Measurements from ENCODE around the gene AGFG2. TPM values are rescaled to one million over a fixed set of nuclear protein-coding genes. Genes with fewer than 3 reads are reported as not detected.

AGFG2 gene
- total and polyA plus RNA-seq, 10 of the 15 experiments (the other 5 are each of a cell fraction or from before 2014, with no cell fraction given), result 0.90 to 71.5 (median 25.4) TPM

DNA sequence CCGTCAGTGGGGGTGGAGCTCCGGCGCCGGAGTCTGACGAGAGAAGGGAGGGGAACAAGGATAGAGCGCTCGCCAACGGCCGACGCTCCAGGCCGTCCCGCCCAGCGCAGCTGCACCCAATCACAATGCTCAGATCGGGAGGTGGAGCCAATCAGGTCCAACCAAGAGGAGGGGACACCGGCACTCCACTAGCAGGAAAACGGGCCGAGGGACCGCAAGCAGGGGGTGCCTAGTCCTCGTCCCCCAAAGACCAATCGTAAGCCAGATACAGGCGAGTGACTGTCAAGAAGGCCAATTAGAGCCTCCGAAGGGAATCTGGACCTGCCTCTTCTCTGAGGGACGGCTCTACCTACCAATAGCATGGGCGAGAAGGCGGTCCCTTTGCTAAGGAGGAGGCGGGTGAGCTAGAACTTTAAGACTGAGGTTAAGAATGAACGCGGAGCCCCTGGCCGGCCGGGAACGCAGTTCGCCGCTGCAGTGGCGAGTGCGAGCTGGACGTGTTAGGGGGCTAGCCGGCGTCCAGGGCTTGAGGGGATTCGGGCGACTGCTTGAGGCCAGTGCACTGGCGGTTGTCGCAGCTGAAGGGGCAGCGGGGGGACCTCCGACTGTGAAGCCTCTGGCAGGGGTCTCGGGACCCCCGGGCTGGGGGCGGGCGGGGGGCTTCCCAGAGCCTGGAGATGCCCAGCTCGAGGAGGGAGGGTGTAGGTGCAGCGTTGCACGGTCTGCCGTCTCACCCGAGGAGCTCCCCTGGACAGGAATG is 47.4 kb downstream of the AGFG2 start, which contains the start of gene FBXO24:
Gene FBXO24 (plus strand): TSS at position 63 of the 760 bp plus-strand sequence. CDS start 298 bp downstream, at position 361.
- no TSS peak for BruUV-seq (replicated peaks)
- in situ Hi-C loops (cut with MboI), result no loop called here
- 1% methylated on average over 52 of the region's 53 CpGs for WGBS (ENCODE audit: insufficient coverage, insufficient replicate concordance, low lambda C conversion rate, missing lambda C conversion rate)
- no peak for TF ChIP-seq SRF (IDR thresholded peaks at IDR 0.05; ENCODE audit: low read depth in 2 of 2, low read length in 2 of 2)
- TF ChIP-seq SREBF2 (IDR thresholded peaks at IDR 0.05; ENCODE audit: low read length), result no peak
- TF ChIP-seq RB1 (IDR thresholded peaks at IDR 0.05; ENCODE audit: borderline replicate concordance), result no peak
- TF ChIP-seq LARP7 (IDR thresholded peaks at IDR 0.05), result no peak
- no peak; the same call in 1 of the 2 replicates for TF ChIP-seq GATAD2B (conservative IDR thresholded peaks at IDR 0.05; ENCODE audit: low read depth)
- TF ChIP-seq ATF7 (IDR thresholded peaks at IDR 0.05; ENCODE audit: low read depth), result peak; percentile 91
- no peak for TF ChIP-seq WRNIP1 (IDR thresholded peaks at IDR 0.05; ENCODE audit: borderline replicate concordance, low read depth, low read length)
- TF ChIP-seq NRF1 (conservative IDR thresholded peaks at IDR 0.05; ENCODE audit: low read depth, low read length), result no peak; the same call in 1 of the 2 replicates
- TF ChIP-seq TCF3 (IDR thresholded peaks at IDR 0.05; ENCODE audit: borderline replicate concordance, insufficient read depth, low read depth, low read length), result no peak
- TF ChIP-seq ZSCAN29 (IDR thresholded peaks at IDR 0.05), result no peak
- TF ChIP-seq BHLHE40 (IDR thresholded peaks at IDR 0.05; ENCODE audit: borderline replicate concordance in 1 of 2, low read depth in 2 of 2, low read length in 1 of 2), result peak; percentile 79 to 90
- TF ChIP-seq HDAC6 (IDR thresholded peaks at IDR 0.05; ENCODE audit: unreplicated experiment), result no peak
- TF ChIP-seq CBX5 (IDR thresholded peaks at IDR 0.05; ENCODE audit: low read depth), result no peak
- TF ChIP-seq RUNX3 (IDR thresholded peaks at IDR 0.05; ENCODE audit: low read length), result peak; percentile 82
- TF ChIP-seq IKZF2 (IDR thresholded peaks at IDR 0.05), result peak in 1 of 2 experiments; percentile 70; a peak in 1 of 4 replicates
- no peak for TF ChIP-seq ZNF274 (IDR thresholded peaks at IDR 0.05; ENCODE audit: insufficient read depth, insufficient read length)
- peak; percentile 1; the same call in 1 of the 2 replicates for TF ChIP-seq SMAD5 (IDR thresholded peaks at IDR 0.05; ENCODE audit: low read depth)
- TF ChIP-seq, protein P1, sequence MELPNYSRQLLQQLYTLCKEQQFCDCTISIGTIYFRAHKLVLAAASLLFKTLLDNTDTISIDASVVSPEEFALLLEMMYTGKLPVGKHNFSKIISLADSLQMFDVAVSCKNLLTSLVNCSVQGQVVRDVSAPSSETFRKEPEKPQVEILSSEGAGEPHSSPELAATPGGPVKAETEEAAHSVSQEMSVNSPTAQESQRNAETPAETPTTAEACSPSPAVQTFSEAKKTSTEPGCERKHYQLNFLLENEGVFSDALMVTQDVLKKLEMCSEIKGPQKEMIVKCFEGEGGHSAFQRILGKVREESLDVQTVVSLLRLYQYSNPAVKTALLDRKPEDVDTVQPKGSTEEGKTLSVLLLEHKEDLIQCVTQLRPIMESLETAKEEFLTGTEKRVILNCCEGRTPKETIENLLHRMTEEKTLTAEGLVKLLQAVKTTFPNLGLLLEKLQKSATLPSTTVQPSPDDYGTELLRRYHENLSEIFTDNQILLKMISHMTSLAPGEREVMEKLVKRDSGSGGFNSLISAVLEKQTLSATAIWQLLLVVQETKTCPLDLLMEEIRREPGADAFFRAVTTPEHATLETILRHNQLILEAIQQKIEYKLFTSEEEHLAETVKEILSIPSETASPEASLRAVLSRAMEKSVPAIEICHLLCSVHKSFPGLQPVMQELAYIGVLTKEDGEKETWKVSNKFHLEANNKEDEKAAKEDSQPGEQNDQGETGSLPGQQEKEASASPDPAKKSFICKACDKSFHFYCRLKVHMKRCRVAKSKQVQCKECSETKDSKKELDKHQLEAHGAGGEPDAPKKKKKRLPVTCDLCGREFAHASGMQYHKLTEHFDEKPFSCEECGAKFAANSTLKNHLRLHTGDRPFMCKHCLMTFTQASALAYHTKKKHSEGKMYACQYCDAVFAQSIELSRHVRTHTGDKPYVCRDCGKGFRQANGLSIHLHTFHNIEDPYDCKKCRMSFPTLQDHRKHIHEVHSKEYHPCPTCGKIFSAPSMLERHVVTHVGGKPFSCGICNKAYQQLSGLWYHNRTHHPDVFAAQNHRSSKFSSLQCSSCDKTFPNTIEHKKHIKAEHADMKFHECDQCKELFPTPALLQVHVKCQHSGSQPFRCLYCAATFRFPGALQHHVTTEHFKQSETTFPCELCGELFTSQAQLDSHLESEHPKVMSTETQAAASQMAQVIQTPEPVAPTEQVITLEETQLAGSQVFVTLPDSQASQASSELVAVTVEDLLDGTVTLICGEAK (IDR thresholded peaks at IDR 0.05; ENCODE audit: borderline replicate concordance), result peak; percentile 80; the same call in 1 of the 2 replicates
- TF ChIP-seq TAF1 (IDR thresholded peaks at IDR 0.05; ENCODE audit: borderline replicate concordance, low read depth, low read length), result no peak
- peak; percentile 12; the same call in 1 of the 2 replicates for TF ChIP-seq PAX5 (IDR thresholded peaks at IDR 0.05; ENCODE audit: borderline replicate concordance, low read depth, low read length)

More for the DNA sequence above, 47.4 kb downstream of the AGFG2 start, which contains the start of gene FBXO24:
- intact Hi-C loops (cut with micrococcal nuclease; ENCODE audit: unreplicated experiment), result loop anchor here (1.0 kb wide), 1 partner anchor 105 kb away; no protein-coding TSS in a partner anchor
- H3K79me2 ChIP-seq (ENCODE audit: control insufficient read depth, insufficient read depth, low read length), result peaks cover 32% of the 10 kb centered on the region
- H3K9ac ChIP-seq (ENCODE audit: control insufficient read depth, insufficient read depth, low read length), result peak within 1 kb of the TSS; percentile 86
- RAD21 ChIA-PET (ENCODE audit: unreplicated experiment), result interaction anchor here (0.8 to 4.2 kb wide), 21 partner anchors 15 to 266 kb away, joined by 3 to 21 read pairs (median 5); partner anchors contain the start of genes AGFG2, GIGYF1, MOSPD3 and POP7
- no peaks in the 10 kb centered on the region for H3K27me3 ChIP-seq (replicated peaks in 1 of 2; ENCODE audit: control insufficient read depth in 2 of 2, insufficient read depth in 2 of 2, low read length in 1 of 2)
- SMC1A ChIA-PET (ENCODE audit: uncharacterized antibody, unreplicated experiment), result interaction anchor here (0.6 to 4.6 kb wide), 17 partner anchors 10 to 139 kb away, joined by 3 to 19 read pairs (median 4); partner anchors contain the start of genes AGFG2, MOSPD3 and POP7
- peaks cover 1 to 4% of the 10 kb centered on the region in 2 experiments for H3K36me3 ChIP-seq (ENCODE audit: control insufficient read depth in 2 of 2, insufficient read depth in 2 of 2, low read length in 1 of 2)
- peak within 1 kb of the TSS; percentile 99 for H3K4me2 ChIP-seq (ENCODE audit: control insufficient read depth, insufficient read depth)
- H3K9me3 ChIP-seq (replicated peaks; ENCODE audit: control insufficient read depth, insufficient read depth, low read length), result no peaks in the 10 kb centered on the region
- POLR2A ChIA-PET, result interaction anchor here (0.5 to 4.3 kb wide), 26 partner anchors 9 to 504 kb away, joined by 3 to 47 read pairs (median 4); partner anchors contain the start of genes AGFG2, GNB2, MOSPD3 and POP7
- DNase-seq (ENCODE audit: low read depth, low spot score) (peak; percentile 100), ATAC-seq (peak; percentile 90), FAIRE-seq (peak; percentile 100)
- peak within 1 kb of the TSS; percentile 95 for H2AFZ ChIP-seq (ENCODE audit: control insufficient read depth, low read depth, low read length)
- H3K4me3 ChIP-seq, result peak within 1 kb of the TSS; percentile 83
- CTCF ChIA-PET, result interaction anchor here (0.9 to 11.6 kb wide), 14 partner anchors 15 to 606 kb away, joined by 3 to 190 read pairs (median 5); partner anchors contain the start of genes GIGYF1, MOSPD3, POP7 and PPP1R35
- no peaks in the 10 kb centered on the region for H4K20me1 ChIP-seq (ENCODE audit: control insufficient read depth, insufficient read depth)
- peak within 1 kb of the TSS; percentile 88 for H3K27ac ChIP-seq (ENCODE audit: control insufficient read depth, insufficient read depth)
- peaks cover 24% of the 10 kb centered on the region for H3K4me1 ChIP-seq (ENCODE audit: control insufficient read depth, insufficient read depth, low read length)

Data from GM12878 (cell line).